GM12878 (cell line): ENCODE measurements around the gene ATP1A3. TPM values are rescaled to one million over a fixed set of nuclear protein-coding genes. Genes with fewer than 3 reads are reported as not detected.
"Not testable (repeated sequence)": the region's sequence is repeated elsewhere in the genome, so short reads cannot be mapped to it uniquely, and the experiment has no call there.

Experiments
- ATAC-seq: fragments of 200-7000 bp; cut with Tn5 transposase; 3 replicates; pipeline ENCODE4 v1.9.1; 2020; ENCODE audit warnings: mild to moderate bottlenecking, moderate library complexity
- BruUV-seq: library from RNA; stranded (reverse); fragments of 400-500 nt; replicated peaks from 2 replicates; lab custom pipeline; 2021; lab: Mats Ljungman, UMichigan
- CTCF ChIA-PET: fragments of 300-600 bp; sonication (Branson Sonifier 250); formaldehyde crosslinking; extraction: SDS; loops from one replicate; lab custom pipeline; 2021; ENCODE audit warnings: inconsistent platforms; lab: Yijun Ruan, JAX
- POLR2A ChIA-PET: fragments of 350-600 bp; formaldehyde crosslinking; extraction: SDS; loops from one replicate; lab custom pipeline; 2021; ENCODE audit warnings: inconsistent platforms; lab: Charles Lee
- RAD21 ChIA-PET: fragments of 300-600 bp; sonication (Branson Sonifier 250); formaldehyde crosslinking; loops from one replicate; lab custom pipeline; 2023; ENCODE audit warnings: antibody characterized with exemption; ENCODE audit not compliant: unreplicated experiment; lab: Charles Lee
- SMC1A ChIA-PET: fragments of 300-600 bp; sonication (Branson Sonifier 250); formaldehyde crosslinking; loops from one replicate; lab custom pipeline; 2023; ENCODE audit not compliant: unreplicated experiment, uncharacterized antibody; lab: Charles Lee
- DNase-seq: peaks from one replicate; pipeline ENCODE4 v3.0.0-alpha.2; 2011; ENCODE audit warnings: low read depth, low spot score
- FAIRE-seq: peaks from 3 replicates; lab custom pipeline; 2011; peaks lifted over from hg19 to GRCh38; lab: Jason Lieb, UNC
- H2AFZ ChIP-seq: 2 replicates; pipeline ENCODE4 v1.6.0; 2011; ENCODE audit warnings: low read depth, low read length, control low read depth; ENCODE audit not compliant: control insufficient read depth
- H3K27ac ChIP-seq: 2 replicates; pipeline ENCODE4 v1.5.1; 2011; ENCODE audit warnings: control low read depth; ENCODE audit not compliant: control insufficient read depth, insufficient read depth
- H3K27me3 ChIP-seq, 2 experiments: replicated peaks in 1 of 2; 2 replicates each; pipeline versions ENCODE4 v1.6.0 to v1.6.1; 2011; ENCODE audit warnings: low read length in 1 of 2; ENCODE audit not compliant: control insufficient read depth in 2 of 2, insufficient read depth in 2 of 2
- H3K36me3 ChIP-seq, 2 experiments: 2 replicates each; pipeline ENCODE4 v1.5.1; 2011; ENCODE audit warnings: low read length in 1 of 2; ENCODE audit not compliant: control insufficient read depth in 2 of 2, insufficient read depth in 2 of 2
- H3K4me1 ChIP-seq: 2 replicates; pipeline ENCODE4 v1.6.1; 2011; ENCODE audit warnings: mild to moderate bottlenecking, low read length, moderate library complexity, mixed read lengths; ENCODE audit not compliant: control insufficient read depth, insufficient read depth
- H3K4me2 ChIP-seq: 2 replicates; pipeline ENCODE4 v1.6.0; 2011; ENCODE audit warnings: control low read depth; ENCODE audit not compliant: control insufficient read depth, insufficient read depth
- H3K4me3 ChIP-seq: fragments of 200-600 bp; sonication (generic); 2 replicates; pipeline ENCODE4 v1.5.1; 2016
- H3K79me2 ChIP-seq: 2 replicates; pipeline ENCODE4 v1.6.0; 2011; ENCODE audit warnings: low read length; ENCODE audit not compliant: control insufficient read depth, insufficient read depth
- H3K9ac ChIP-seq: 2 replicates; pipeline ENCODE4 v1.8.0; 2011; ENCODE audit warnings: low read length, control low read depth, mixed read lengths; ENCODE audit not compliant: control insufficient read depth, insufficient read depth
- H3K9me3 ChIP-seq: replicated peaks from 3 replicates; pipeline ENCODE4 v1.5.1; 2011; ENCODE audit warnings: mild to moderate bottlenecking, low read length; ENCODE audit not compliant: control insufficient read depth, insufficient read depth
- H4K20me1 ChIP-seq: 2 replicates; pipeline ENCODE4 v1.6.0; 2011; ENCODE audit not compliant: control insufficient read depth, insufficient read depth
- BHLHE40 ChIP-seq, 2 experiments: fragments of 450-650 bp in 1 of 2; IDR thresholded peaks; 2 replicates each; pipeline ENCODE4 v1.6.1; 2011 to 2017; ENCODE audit warnings: low read depth in 2 of 2, borderline replicate concordance in 1 of 2, improper control_type of control experiment in 1 of 2, low read length in 1 of 2, mild to moderate bottlenecking in 1 of 2
- FOXK2 ChIP-seq: fragments of 450-650 bp; IDR thresholded peaks from 2 replicates; pipeline ENCODE4 v1.6.1; 2017; ENCODE audit warnings: mild to moderate bottlenecking, moderate library complexity
- JUNB ChIP-seq: IDR thresholded peaks from 2 replicates; pipeline ENCODE4 v1.6.1; 2016; ENCODE audit warnings: antibody characterized with exemption, mild to moderate bottlenecking
- MTA2 ChIP-seq: fragments of 450-650 bp; IDR thresholded peaks from 2 replicates; pipeline ENCODE4 v1.6.1; 2016; ENCODE audit warnings: low read depth, mild to moderate bottlenecking, moderate library complexity
- NFYB ChIP-seq: IDR thresholded peaks from 2 replicates; pipeline ENCODE4 v1.6.1; 2011; ENCODE audit warnings: low read depth, mild to moderate bottlenecking, low read length, improper control_type of control experiment, moderate library complexity; ENCODE audit not compliant: insufficient read depth
- PAX8 ChIP-seq: fragments of 450-650 bp; IDR thresholded peaks from 2 replicates; pipeline ENCODE4 v1.6.1; 2017; ENCODE audit warnings: mild to moderate bottlenecking, moderate library complexity
- POLR2AphosphoS5 ChIP-seq: IDR thresholded peaks from 2 replicates; pipeline ENCODE4 v1.6.1; 2011; ENCODE audit warnings: mild to moderate bottlenecking, low read length, inconsistent platforms
- POU2F2 ChIP-seq: IDR thresholded peaks from 3 replicates; pipeline ENCODE4 v1.6.1; 2011; ENCODE audit warnings: low read depth, mild to moderate bottlenecking, low read length, borderline replicate concordance
- RUNX3 ChIP-seq: IDR thresholded peaks from 2 replicates; pipeline ENCODE4 v1.6.1; 2012; ENCODE audit warnings: low read length, inconsistent platforms
- SPI1 ChIP-seq: IDR thresholded peaks from 2 replicates; pipeline ENCODE4 v1.6.1; 2011; ENCODE audit warnings: low read depth, mild to moderate bottlenecking, low read length, moderate library complexity, borderline replicate concordance; ENCODE audit not compliant: insufficient read depth
- TBL1XR1 ChIP-seq: IDR thresholded peaks from 2 replicates; pipeline ENCODE4 v1.6.1; 2012; ENCODE audit warnings: low read depth, low read length, improper control_type of control experiment
- ZBTB11 ChIP-seq: fragments of 450-650 bp; formaldehyde crosslinking; IDR thresholded peaks from 2 replicates; pipeline ENCODE4 v1.5.0; 2022; ENCODE audit warnings: mild to moderate bottlenecking, missing genetic modification characterization
- WGBS: methylation state at CpG from one replicate; pipeline ENCODE4 v1.1.6; 2016; ENCODE audit warnings: low lambda C conversion rate; ENCODE audit not compliant: insufficient replicate concordance, insufficient coverage; ENCODE audit errors: missing lambda C conversion rate; 5-methylcytosine and 5-hydroxymethylcytosine counted together
- in situ Hi-C: fragments of 300-500 bp; cut with MboI; formaldehyde crosslinking; loops from 9 replicates; pipeline ENCODE4 v1.14.3; 2018; ENCODE audit warnings: mixed read lengths
- intact Hi-C: fragments of 100-400 bp; cut with micrococcal nuclease; formaldehyde crosslinking; loops from one replicate; pipeline ENCODE4 v1.14.2; 2022; ENCODE audit not compliant: unreplicated experiment
- polyA plus RNA-seq, 11 experiments: library from polyadenylated mRNA; depleted of rRNA in 4 of 11; unstranded in 6 of 11; stranded (reverse) in 5 of 11; fragments of >200 nt; fragmentation: Nextera tagmentation in 4 of 11; fragmentation: Illumina TruSeq in 1 of 11; extraction: Ambion mirVana in 4 of 11; extraction: Trizol in 1 of 11; gene quantifications; 1 replicate in 1 of 11; 2 replicates in 10 of 11; pipeline versions ENCODE4 v1.2.1 to v1.2.3, GENCODE V29; 2011 to 2016; ENCODE audit warnings: inconsistent platforms in 2 of 11, missing spikeins in 2 of 11, low read depth in 1 of 11
- total RNA-seq, 4 experiments: library from RNA; depleted of rRNA in 3 of 4; stranded (reverse); fragments of >200 nt in 3 of 4; fragmentation: Illumina TruSeq in 1 of 4; extraction: Trizol in 1 of 4; gene quantifications; 2 replicates each; pipeline versions ENCODE4 v1.2.1 to v1.2.3, GENCODE V29; 2013 to 2021
- TF ChIP-seq, protein P1 (sequence below): IDR thresholded peaks from 2 replicates; pipeline ENCODE4 v1.6.1; 2012; ENCODE audit warnings: low read depth, low read length, improper control_type of control experiment

ATP1A3 gene
- total and polyA plus RNA-seq, 10 of the 15 experiments (the other 5 are each of a cell fraction or from before 2014, with no cell fraction given): 0.17 to 0.86 (median 0.32) TPM; not detected in 2

- H3K9me3 ChIP-seq, SMC1A ChIA-PET, H3K36me3 ChIP-seq, POLR2A ChIA-PET, RAD21 ChIA-PET, ATAC-seq, DNase-seq, H3K4me1 ChIP-seq, H3K4me3 ChIP-seq, BruUV-seq, H4K20me1 ChIP-seq, FAIRE-seq, H3K27ac ChIP-seq, H3K79me2 ChIP-seq, in situ Hi-C loops, H3K4me2 ChIP-seq, H3K9ac ChIP-seq, H3K27me3 ChIP-seq, intact Hi-C loops, H2AFZ ChIP-seq: not testable (repeated sequence)
- CTCF ChIA-PET: interaction anchor here (0.7 to 1.5 kb wide), 5 partner anchors 9 to 35 kb away, joined by 3 to 4 read pairs (median 3); partner anchors contain the start of gene ZNF574
- WGBS: 55% methylated on average over 9 of the region's 9 CpGs
Observed at GRCh38 chr19:42040491-42040890, 46.5 kb upstream of the ATP1A3 start.

- H3K27ac ChIP-seq: no peak overlapping the region
- TF ChIP-seq NFYB (no peak), RUNX3 (no peak), TBL1XR1 (no peak), POLR2AphosphoS5 (no peak), MTA2 (no peak), PAX8 (no peak), BHLHE40 (IDR thresholded peaks at IDR 0.05; ENCODE audit: borderline replicate concordance in 1 of 2, low read depth in 2 of 2, low read length in 1 of 2) (no peak), JUNB (no peak), FOXK2 (no peak), ZBTB11 (CRISPR knock-in tag) (no peak), POU2F2 (no peak), SPI1 (no peak)
- TF ChIP-seq, protein P1, sequence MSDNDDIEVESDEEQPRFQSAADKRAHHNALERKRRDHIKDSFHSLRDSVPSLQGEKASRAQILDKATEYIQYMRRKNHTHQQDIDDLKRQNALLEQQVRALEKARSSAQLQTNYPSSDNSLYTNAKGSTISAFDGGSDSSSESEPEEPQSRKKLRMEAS: no peak
Observed at GRCh38 chr19:42040031-42040430, 46.0 kb upstream of the ATP1A3 start.

More at GRCh38 chr19:42040031-42040430, 46.0 kb upstream of the ATP1A3 start:
- Histone ChIP-seq H3K27me3 (no peaks in the 10 kb centered on the region; a peak in 1 of 4 replicates), H2AFZ (no peak overlapping the region), H3K4me1 (no peaks in the 10 kb centered on the region), H3K36me3 (no peaks in the 10 kb centered on the region), H3K9me3 (no peaks in the 10 kb centered on the region), H4K20me1 (no peaks in the 10 kb centered on the region), H3K4me3 (no peak overlapping the region), H3K9ac (no peak overlapping the region), H3K79me2 (no peaks in the 10 kb centered on the region), H3K4me2 (no peak overlapping the region)
- intact Hi-C loops: no loop called here
- ATAC-seq (no peak), DNase-seq (no peak), FAIRE-seq (no peak)
- RAD21 ChIA-PET: no interaction called here
- BruUV-seq: no TSS peak
- SMC1A ChIA-PET: no interaction called here
- in situ Hi-C loops: no loop called here
- CTCF ChIA-PET: interaction anchor here (0.7 to 1.2 kb wide), 3 partner anchors 8 to 18 kb away, joined by 3 read pairs; no protein-coding TSS in a partner anchor
- POLR2A ChIA-PET: no interaction called here
